GM19467 (cell line): Measurements from ENCODE around the gene LRRC27.

Experiments used
- ATAC-seq: cut with Tn5 transposase; IDR thresholded peaks from one replicate; pipeline ENCODE4 v1.9.1; 2021; ENCODE audit warnings: mild to moderate bottlenecking, moderate library complexity; ENCODE audit not compliant: unreplicated experiment

The LRRC27 gene

GRCh38 chr10:132410056-132410778 is 78.2 kb downstream of the LRRC27 start:
- no peak for ATAC-seq

DNA sequence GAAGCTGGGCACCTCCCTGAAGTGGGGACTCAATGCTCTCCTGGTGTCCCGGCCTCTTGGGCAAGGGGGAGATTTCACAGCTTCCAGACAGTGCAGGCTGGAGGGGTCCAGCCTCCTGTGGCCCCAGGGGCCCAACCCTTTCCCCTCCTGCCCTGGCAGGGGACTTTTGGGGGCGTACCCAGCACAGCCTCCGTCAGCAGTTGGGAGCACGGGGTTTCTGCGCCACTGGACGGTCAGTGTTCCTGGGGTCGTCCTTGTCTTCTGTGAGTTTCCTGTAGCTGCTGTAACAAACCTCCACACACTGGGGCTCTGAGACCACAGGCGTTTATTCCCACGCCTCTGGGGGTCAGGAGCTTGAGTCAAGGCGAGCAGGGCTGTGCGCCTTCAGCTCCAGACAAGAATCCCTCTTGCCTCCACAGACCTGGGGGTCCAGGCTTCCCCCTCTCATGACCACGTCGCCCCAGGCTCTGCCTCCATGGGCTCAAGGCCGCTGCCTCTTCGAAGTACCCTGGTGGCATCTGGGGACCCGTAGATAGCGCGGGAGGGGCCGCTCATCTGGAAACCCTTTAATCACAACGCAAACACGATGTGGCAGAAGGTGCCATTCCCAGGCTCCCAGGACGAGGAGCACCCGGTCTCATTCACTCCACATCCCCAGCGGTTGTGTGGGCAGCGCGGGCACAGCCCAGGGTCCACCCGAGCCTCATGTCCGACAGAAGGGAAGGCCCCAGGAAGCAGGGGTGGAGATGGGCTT is 79.0 kb downstream of the LRRC27 start:
- no peak for ATAC-seq

DNA sequence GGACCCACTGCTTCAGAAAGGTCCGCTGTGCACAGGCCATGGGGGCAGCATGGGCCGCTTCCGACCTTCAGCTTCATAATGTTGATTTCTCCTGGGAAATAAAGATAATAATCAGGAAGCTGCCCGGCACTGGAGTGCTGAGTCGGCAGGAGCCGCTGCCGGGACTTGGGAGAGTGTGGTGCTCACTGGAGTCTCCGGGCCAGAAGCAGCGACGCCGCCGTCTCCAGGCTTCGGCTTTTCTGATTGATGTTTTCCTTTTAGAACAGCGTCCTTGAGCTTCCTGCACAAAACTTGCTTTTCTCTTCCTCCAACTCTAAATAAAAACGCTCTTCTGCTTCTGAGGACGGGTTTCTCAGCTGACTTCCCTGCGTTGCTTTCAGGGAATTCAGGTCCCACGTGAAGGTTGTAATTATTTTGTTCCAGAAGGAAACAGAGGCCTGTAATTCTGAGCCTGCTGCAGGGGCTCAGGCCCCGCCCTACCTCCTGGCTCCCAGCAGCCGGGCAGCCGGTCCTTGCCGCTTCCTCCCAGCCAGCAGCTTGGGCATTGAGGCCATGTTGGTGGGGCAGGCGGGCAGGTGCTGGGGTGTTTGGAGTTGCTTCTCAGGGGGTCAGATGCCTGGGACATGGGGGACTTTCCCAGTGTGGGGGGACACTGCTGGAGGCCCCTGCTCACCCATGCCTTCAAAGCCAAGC is 79.7 kb downstream of the LRRC27 start:
- ATAC-seq: no peak

DNA sequence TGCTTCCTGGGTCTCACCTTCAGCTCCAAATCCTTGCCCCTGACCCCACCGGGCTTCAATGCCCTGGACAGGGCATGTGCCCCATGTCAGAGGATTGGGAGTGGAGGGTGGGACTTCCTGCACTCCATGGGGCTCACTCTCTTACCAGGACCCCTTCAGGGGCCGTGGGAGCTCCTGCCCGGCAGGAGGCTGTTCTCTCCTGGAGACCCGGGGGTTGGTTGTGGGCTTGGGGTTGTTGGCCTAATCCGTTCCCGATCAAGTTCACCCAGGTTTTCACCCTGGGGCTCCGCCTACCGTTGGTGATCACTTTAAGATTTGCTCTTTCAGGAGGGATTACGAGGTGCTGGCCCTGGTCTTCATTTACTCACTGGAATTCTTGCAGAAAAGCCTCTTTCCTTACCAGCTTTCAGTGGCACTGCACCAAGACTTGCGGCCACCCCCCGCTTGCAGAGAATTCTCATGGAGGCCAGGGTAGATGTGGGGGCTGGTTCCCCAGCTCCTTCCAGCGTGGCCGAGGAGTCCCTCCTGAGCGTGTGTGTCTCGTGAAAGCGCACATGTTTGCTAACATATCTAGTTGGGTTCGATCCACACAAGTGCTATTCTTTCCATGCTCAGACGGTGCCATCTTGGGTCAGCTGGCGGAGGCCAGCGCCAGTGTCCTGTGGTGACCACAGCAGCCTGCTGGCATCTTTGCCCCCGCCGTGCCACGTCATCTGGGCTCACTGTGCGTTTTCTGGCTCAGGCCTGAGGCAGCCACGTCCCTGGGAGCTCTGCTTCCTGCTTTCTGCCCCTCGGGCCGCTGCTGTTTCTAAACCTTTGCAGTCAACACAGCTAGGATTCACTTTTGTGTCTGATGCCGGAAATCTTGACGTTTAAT is 80.6 kb downstream of the LRRC27 start:
- no peak for ATAC-seq

GRCh38 chr10:132413226-132414205 is 81.5 kb downstream of the LRRC27 start:
- no peak for ATAC-seq

GRCh38 chr10:132414402-132415016 is 82.5 kb downstream of the LRRC27 start:
- no peak for ATAC-seq

DNA sequence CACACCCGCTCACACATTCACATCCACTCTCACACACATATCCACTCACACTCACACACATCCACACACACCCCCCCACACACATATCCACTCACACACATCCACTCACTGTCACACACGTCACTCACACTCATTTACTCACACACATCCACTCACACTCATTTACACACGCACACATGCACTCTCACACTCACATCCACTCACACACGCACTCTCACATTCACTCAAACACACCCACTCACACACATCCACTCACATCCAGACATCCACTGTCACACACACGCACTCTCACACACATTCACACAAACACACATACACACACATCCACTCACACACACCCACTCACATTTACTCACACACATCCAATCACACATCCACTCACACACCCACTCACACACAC is 83.3 kb downstream of the LRRC27 start:
- no peak for ATAC-seq

DNA sequence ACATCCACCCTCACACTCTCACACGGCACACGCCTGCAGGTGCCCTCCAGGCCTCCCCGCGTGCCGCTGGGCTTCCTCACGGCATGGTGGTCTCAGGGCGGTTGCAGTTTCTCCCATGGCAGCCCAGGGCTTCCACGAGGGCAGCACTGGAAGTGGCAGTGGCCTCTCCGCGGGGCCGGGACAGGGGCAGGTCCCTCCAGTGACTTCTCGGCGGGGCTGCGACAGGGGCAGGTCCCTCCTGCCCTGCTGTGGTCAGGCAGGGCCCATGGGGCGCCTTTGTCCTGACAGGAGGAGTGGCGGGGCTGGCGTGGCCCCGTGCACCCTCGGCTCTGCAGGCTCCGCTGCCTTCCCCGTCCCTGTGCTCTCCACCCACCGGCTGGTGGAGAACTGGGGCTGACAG is 84.0 kb downstream of the LRRC27 start:
- ATAC-seq: no peak

GRCh38 chr10:132416566-132417256 is 84.7 kb downstream of the LRRC27 start:
- no peak for ATAC-seq

- ATAC-seq: no peak
Measured at GRCh38 chr10:132417257-132417910, 85.4 kb downstream of the LRRC27 start.

GRCh38 chr10:132417957-132418441 is 86.0 kb downstream of the LRRC27 start:
- ATAC-seq: no peak

- ATAC-seq: no peak
Measured at GRCh38 chr10:132418527-132419416, 86.8 kb downstream of the LRRC27 start.

- ATAC-seq: no peak
Measured at GRCh38 chr10:132419538-132420468, 87.8 kb downstream of the LRRC27 start.

- ATAC-seq: no peak
Measured at GRCh38 chr10:132420469-132420980, 88.5 kb downstream of the LRRC27 start.

GRCh38 chr10:132420981-132421846 is 89.2 kb downstream of the LRRC27 start:
- ATAC-seq: no peak
